ENCODE results near the gene RRAS2. TPM values are rescaled to one million over a fixed set of nuclear protein-coding genes. Genes with fewer than 3 reads are reported as not detected.

The RRAS2 gene
- total and polyA plus RNA-seq, 2 of the 4 experiments (the other 2 are of a cell fraction), result 85.5 to 106 TPM

- H3K14ac ChIP-seq (replicated peaks; ENCODE audit: low read depth, low read length), result no peak overlapping the region
- no peak overlapping the region for H4K8ac ChIP-seq (ENCODE audit: low read depth in 2 of 2, low read length in 2 of 2)
- no peak overlapping the region for H2AK9ac ChIP-seq (replicated peaks; ENCODE audit: low read depth, low read length, poor library complexity)
- H3K27ac ChIP-seq (ENCODE audit: insufficient read depth, low read length), result no peak overlapping the region
- H3K9me3 ChIP-seq (ENCODE audit: control insufficient read depth, insufficient read depth, low read length), result no peaks in the 10 kb centered on the region
- peaks cover 30% of the 10 kb centered on the region for H3K27me3 ChIP-seq (ENCODE audit: control insufficient read depth, insufficient read depth, low read length)
- H3K56ac ChIP-seq (ENCODE audit: extremely low read depth, insufficient read depth, low read length), result no peak overlapping the region
- no peak overlapping the region for H2BK120ac ChIP-seq (ENCODE audit: low read depth, low read length)
- TF ChIP-seq CHD1 (IDR thresholded peaks at IDR 0.05; ENCODE audit: low read depth, low read length), result no peak
- TF ChIP-seq CTCF (conservative IDR thresholded peaks at IDR 0.05; ENCODE audit: low read depth, low read length), result no peak
- no peak for TF ChIP-seq ELK1 (IDR thresholded peaks at IDR 0.05; ENCODE audit: borderline replicate concordance, low read depth, low read length)
- no peak for TF ChIP-seq SMC3 (IDR thresholded peaks at IDR 0.05; ENCODE audit: low read depth, low read length)
- H4K20me1 ChIP-seq (ENCODE audit: insufficient read depth, low read length), result no peaks in the 10 kb centered on the region
- no peak overlapping the region for H3K4me3 ChIP-seq (ENCODE audit: insufficient read depth, low read depth, low read length)
- no peak overlapping the region for H3K18ac ChIP-seq (ENCODE audit: low read depth, low read length)
- DNase-seq (no peak), ATAC-seq (ENCODE audit: low read depth) (no peak)
- no peak overlapping the region for H2BK15ac ChIP-seq (ENCODE audit: low read depth, low read length)
- H3K9me1 ChIP-seq (ENCODE audit: insufficient read depth, low read length), result no peaks in the 10 kb centered on the region
- no peaks in the 10 kb centered on the region for H3K4me1 ChIP-seq (ENCODE audit: control insufficient read depth, insufficient read depth, low read length)
- intact Hi-C loops (cut with micrococcal nuclease), result no loop called here
- no TSS peak for BruUV-seq (replicated peaks)
- H4K91ac ChIP-seq (ENCODE audit: insufficient read depth, low read depth, low read length), result no peak overlapping the region
- in situ Hi-C loops (cut with MboI; ENCODE audit: low sequenced_read_pairs), result no loop called here
- CTCF ChIA-PET, result no interaction called here
- dilution Hi-C loops (cut with HindIII; ENCODE audit: low sequenced_read_pairs, unreplicated experiment), result no loop called here
- no peak overlapping the region for H2BK5ac ChIP-seq (ENCODE audit: low read depth, low read length, poor library complexity, severe bottlenecking)
- no peak overlapping the region for H3K4ac ChIP-seq (ENCODE audit: low read depth, low read length)
- H3K4me2 ChIP-seq (ENCODE audit: low read depth, low read length), result no peak overlapping the region
- POLR2A ChIA-PET (ENCODE audit: unreplicated experiment), result no interaction called here
- WGBS, 2 experiments (ENCODE audit: extremely low coverage in 2 of 2, insufficient read length in 1 of 2), result no CpG with 5 or more reads among the region's 6 CpGs
- H3K23ac ChIP-seq (ENCODE audit: low read depth, low read length), result no peak overlapping the region
- no peak overlapping the region for H4K5ac ChIP-seq (ENCODE audit: low read depth, low read length)
- no peak overlapping the region for H2AFZ ChIP-seq (replicated peaks; ENCODE audit: low read length, poor library complexity)
- no peak overlapping the region for H2AK5ac ChIP-seq (ENCODE audit: low read depth, low read length)
- H3K9ac ChIP-seq (ENCODE audit: low read depth, low read length), result no peak overlapping the region
- H2BK20ac ChIP-seq (ENCODE audit: low read depth, low read length), result no peak overlapping the region
- no peaks in the 10 kb centered on the region for H3K79me1 ChIP-seq (ENCODE audit: low read depth in 1 of 2, low read length in 2 of 2)
- H3K36me3 ChIP-seq (ENCODE audit: control insufficient read depth, insufficient read depth, low read length), result no peaks in the 10 kb centered on the region
Measured at GRCh38 chr11:14234446-14234845, 124.5 kb downstream of the RRAS2 start.
